ENCODE data around the gene TMEM52. TPM values are rescaled to one million over a fixed set of nuclear protein-coding genes. Genes with fewer than 3 reads are reported as not detected.
A peak's percentile ranks its signal among the peaks of the same experiment; 100 is the strongest.

The TMEM52 gene
- total RNA-seq, 1 experiment from 2014 or later = 1.2 TPM

DNA sequence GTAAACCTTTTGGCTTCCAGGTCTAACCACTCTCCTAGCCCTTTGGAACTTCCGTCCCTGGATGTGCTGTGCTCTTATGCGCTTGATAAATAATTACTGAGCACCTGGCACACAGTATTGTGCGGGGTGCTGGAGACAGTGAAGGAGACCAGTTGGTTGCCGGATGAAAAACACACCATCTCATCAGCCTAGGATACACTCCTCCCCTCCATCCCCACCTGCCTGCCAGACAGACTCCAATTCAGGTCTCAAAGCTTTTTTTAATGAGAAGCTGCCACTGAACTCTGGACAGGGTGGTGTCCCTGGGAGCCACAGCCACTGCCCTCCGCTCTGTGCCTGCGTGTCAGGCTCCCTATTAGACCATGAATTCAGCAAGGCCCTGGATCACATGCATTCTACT, 37.4 kb downstream of the TMEM52 start:
- Mint-ChIP-seq H3K27ac (ENCODE audit: low read depth, unreplicated experiment) (peak overlapping the region; percentile 16), H3K36me3 (ENCODE audit: insufficient read depth, unreplicated experiment) (peaks cover 37% of the 10 kb centered on the region), H3K27me3 (ENCODE audit: insufficient read depth, unreplicated experiment) (no peaks in the 10 kb centered on the region), H3K4me3 (ENCODE audit: unreplicated experiment) (no peak overlapping the region), H3K9me3 (ENCODE audit: unreplicated experiment) (no peaks in the 10 kb centered on the region), H3K4me1 (ENCODE audit: insufficient read depth, unreplicated experiment) (peaks cover 35% of the 10 kb centered on the region)
- CTCF ChIA-PET = interaction anchor here (0.6 kb wide), 1 partner anchor 22 kb away, joined by 3 read pairs; no protein-coding TSS in a partner anchor
- BruUV-seq (replicated peaks) = no TSS peak
- TF ChIP-seq, protein P1, sequence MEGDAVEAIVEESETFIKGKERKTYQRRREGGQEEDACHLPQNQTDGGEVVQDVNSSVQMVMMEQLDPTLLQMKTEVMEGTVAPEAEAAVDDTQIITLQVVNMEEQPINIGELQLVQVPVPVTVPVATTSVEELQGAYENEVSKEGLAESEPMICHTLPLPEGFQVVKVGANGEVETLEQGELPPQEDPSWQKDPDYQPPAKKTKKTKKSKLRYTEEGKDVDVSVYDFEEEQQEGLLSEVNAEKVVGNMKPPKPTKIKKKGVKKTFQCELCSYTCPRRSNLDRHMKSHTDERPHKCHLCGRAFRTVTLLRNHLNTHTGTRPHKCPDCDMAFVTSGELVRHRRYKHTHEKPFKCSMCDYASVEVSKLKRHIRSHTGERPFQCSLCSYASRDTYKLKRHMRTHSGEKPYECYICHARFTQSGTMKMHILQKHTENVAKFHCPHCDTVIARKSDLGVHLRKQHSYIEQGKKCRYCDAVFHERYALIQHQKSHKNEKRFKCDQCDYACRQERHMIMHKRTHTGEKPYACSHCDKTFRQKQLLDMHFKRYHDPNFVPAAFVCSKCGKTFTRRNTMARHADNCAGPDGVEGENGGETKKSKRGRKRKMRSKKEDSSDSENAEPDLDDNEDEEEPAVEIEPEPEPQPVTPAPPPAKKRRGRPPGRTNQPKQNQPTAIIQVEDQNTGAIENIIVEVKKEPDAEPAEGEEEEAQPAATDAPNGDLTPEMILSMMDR (IDR thresholded peaks at IDR 0.05; ENCODE audit: unreplicated experiment) = no peak
- intact Hi-C loops (cut with micrococcal nuclease) = no loop called here
- no peak for DNase-seq (ENCODE audit: unreplicated experiment)
- POLR2A ChIA-PET = interaction anchor here (1.5 kb wide), 1 partner anchor 12 kb away, joined by 4 read pairs; no protein-coding TSS in a partner anchor

DNA sequence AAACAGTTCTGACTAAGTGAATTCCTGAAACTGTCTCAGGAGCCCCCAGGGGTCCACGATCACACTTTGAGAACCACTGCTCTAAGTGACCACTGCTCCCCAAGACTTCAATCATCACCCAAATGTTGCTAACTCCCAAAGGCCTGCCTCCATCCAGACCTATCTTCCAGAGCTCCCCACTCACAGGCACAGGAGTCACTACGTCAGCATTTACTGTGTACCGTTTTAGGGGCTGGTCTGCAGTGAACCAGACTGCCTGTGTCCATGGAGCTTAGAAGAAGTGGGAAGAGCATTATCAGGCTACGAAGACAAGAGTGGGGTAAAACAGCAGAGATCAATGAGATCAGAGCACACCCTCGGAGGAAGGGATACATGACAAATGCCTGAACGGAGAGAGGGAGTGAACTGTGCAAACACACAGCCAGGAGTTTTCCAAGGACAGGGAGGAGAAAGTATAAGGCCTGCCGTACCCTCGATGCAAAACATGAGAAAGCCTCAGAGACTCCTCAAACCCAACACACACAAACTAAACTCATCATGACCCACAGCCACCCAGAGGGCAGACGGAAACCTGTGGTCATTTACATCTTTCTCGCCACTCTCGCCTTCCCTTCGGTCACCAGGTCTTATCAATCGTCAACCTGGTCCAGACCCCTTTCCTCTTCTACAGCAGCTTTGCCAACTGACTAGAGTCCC, 38.3 kb downstream of the TMEM52 start:
- Mint-ChIP-seq H3K27ac (ENCODE audit: low read depth, unreplicated experiment) (peak overlapping the region; percentile 35), H3K4me3 (ENCODE audit: unreplicated experiment) (no peak overlapping the region), H3K9me3 (ENCODE audit: unreplicated experiment) (no peaks in the 10 kb centered on the region), H3K4me1 (ENCODE audit: insufficient read depth, unreplicated experiment) (peaks cover 41% of the 10 kb centered on the region), H3K36me3 (ENCODE audit: insufficient read depth, unreplicated experiment) (peaks cover 42% of the 10 kb centered on the region), H3K27me3 (ENCODE audit: insufficient read depth, unreplicated experiment) (no peaks in the 10 kb centered on the region)
- DNase-seq (ENCODE audit: unreplicated experiment) = no peak
- ChIA-PET CTCF (interaction anchor here (0.6 kb wide), 1 partner anchor 14 kb away, joined by 3 read pairs; no protein-coding TSS in a partner anchor), POLR2A (interaction anchor here (1.5 kb wide), 1 partner anchor 11 kb away, joined by 4 read pairs; no protein-coding TSS in a partner anchor)
- intact Hi-C loops (cut with micrococcal nuclease) = no loop called here
- BruUV-seq (replicated peaks) = no TSS peak
- TF ChIP-seq, protein P1 (IDR thresholded peaks at IDR 0.05; ENCODE audit: unreplicated experiment) = no peak

DNA sequence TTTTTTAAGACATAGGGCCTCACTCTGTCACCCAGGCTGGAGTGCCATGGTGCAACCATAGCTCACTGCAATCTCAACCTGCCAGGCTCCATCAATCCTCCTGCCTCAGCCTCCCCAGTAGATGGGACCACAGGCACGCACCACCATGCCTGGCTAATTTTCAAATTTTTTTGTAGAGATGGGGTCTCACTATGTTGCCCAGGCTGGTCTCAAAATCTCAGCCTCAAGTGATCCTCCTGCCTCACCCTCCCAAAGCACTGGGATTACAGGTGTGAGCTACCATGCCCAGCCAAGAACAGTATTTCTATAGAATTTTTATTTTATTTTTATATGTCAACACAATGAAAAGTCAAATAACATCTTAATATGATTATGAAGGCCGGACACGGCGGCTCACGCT, 39.1 kb downstream of the TMEM52 start:
- H3K9me3 Mint-ChIP-seq (ENCODE audit: unreplicated experiment) = no peaks in the 10 kb centered on the region
- peaks cover 44% of the 10 kb centered on the region for H3K36me3 Mint-ChIP-seq (ENCODE audit: insufficient read depth, unreplicated experiment)
- H3K27me3 Mint-ChIP-seq (ENCODE audit: insufficient read depth, unreplicated experiment) = no peaks in the 10 kb centered on the region
- peaks cover 41% of the 10 kb centered on the region for H3K4me1 Mint-ChIP-seq (ENCODE audit: insufficient read depth, unreplicated experiment)
- ChIA-PET POLR2A (interaction anchor here (0.7 to 1.5 kb wide), 2 partner anchors 10 to 13 kb away, joined by 3 to 4 read pairs; no protein-coding TSS in a partner anchor), CTCF (interaction anchor here (0.6 kb wide), 1 partner anchor 13 kb away, joined by 3 read pairs; no protein-coding TSS in a partner anchor)
- no peak for DNase-seq (ENCODE audit: unreplicated experiment)
- no TSS peak for BruUV-seq (replicated peaks)
- TF ChIP-seq, protein P1 (IDR thresholded peaks at IDR 0.05; ENCODE audit: unreplicated experiment) = no peak
- H3K27ac Mint-ChIP-seq (ENCODE audit: low read depth, unreplicated experiment) = no peak overlapping the region
- no peak overlapping the region for H3K4me3 Mint-ChIP-seq (ENCODE audit: unreplicated experiment)
- intact Hi-C loops (cut with micrococcal nuclease) = no loop called here

DNA sequence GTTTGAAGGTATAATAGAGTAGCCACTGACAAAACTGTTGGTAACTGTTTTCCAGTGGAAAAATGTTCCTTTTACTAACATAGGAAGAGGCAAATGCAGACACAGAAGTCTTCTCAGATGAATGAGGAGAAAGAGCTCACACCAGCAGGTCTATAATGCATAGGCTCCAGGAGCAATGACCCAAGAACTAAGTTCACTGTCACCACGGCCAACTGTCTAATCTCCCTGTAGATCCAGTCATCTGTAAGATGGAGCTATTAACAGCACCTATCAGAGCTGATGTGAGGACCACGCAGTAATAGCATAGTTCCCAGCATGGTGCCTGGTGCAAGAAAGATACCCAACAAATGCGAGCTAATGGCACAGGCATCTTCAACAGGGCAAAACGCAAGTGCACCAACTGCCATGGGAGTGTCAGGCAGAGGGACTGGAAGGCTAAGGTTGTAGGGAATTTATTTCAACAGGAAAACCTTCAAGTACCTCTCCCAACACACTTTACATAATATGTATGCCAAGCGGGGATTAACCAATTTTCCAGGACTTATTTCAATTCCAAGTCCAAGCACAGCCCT, 41.1 kb downstream of the TMEM52 start:
- ChIA-PET CTCF (no interaction called here), POLR2A (interaction anchor here (0.8 kb wide), 1 partner anchor 11 kb away, joined by 4 read pairs; no protein-coding TSS in a partner anchor)
- Mint-ChIP-seq H3K4me3 (ENCODE audit: unreplicated experiment) (no peak overlapping the region), H3K27ac (ENCODE audit: low read depth, unreplicated experiment) (no peak overlapping the region), H3K36me3 (ENCODE audit: insufficient read depth, unreplicated experiment) (peaks cover 42% of the 10 kb centered on the region), H3K27me3 (ENCODE audit: insufficient read depth, unreplicated experiment) (no peaks in the 10 kb centered on the region), H3K9me3 (ENCODE audit: unreplicated experiment) (no peaks in the 10 kb centered on the region), H3K4me1 (ENCODE audit: insufficient read depth, unreplicated experiment) (peaks cover 39% of the 10 kb centered on the region)
- BruUV-seq (replicated peaks) = no TSS peak
- TF ChIP-seq, protein P1 (IDR thresholded peaks at IDR 0.05; ENCODE audit: unreplicated experiment) = no peak
- intact Hi-C loops (cut with micrococcal nuclease) = no loop called here
- no peak for DNase-seq (ENCODE audit: unreplicated experiment)

Data from MCF 10A (cell line).